Activated gamma-delta T cell treated with anti-CD3 and anti-CD28 coated beads, Interleukin-2, amount 50 U/mL, for 16 hours (primary cell): ENCODE results near the gene WASF2.
"Not testable (repeated sequence)": the region's sequence is repeated elsewhere in the genome, so short reads cannot be mapped to it uniquely, and the experiment has no call there.

Experiments used
- DNase-seq: peaks from one replicate; pipeline ENCODE4 v3.0.0-alpha.2; 2020; ENCODE audit warnings: low read depth

WASF2 gene

GRCh38 chr1:27397749-27398148 lies 92.2 kb downstream of the WASF2 start:
- DNase-seq, result no peak

- no peak for DNase-seq
These were observed 92.9 kb downstream of the WASF2 start for GRCh38 chr1:27397110-27397509.

GRCh38 chr1:27395441-27396195 lies 94.3 kb downstream of the WASF2 start:
- peak; percentile 71 for DNase-seq

- DNase-seq, result no peak
These were observed 95.0 kb downstream of the WASF2 start for GRCh38 chr1:27394925-27395324.

- no peak for DNase-seq
These were observed 95.7 kb downstream of the WASF2 start for GRCh38 chr1:27394282-27394658.

- no peak for DNase-seq
These were observed 96.2 kb downstream of the WASF2 start for GRCh38 chr1:27393641-27394281.

GRCh38 chr1:27392778-27393635 lies 97.0 kb downstream of the WASF2 start:
- no peak for DNase-seq

GRCh38 chr1:27392096-27392777 lies 97.7 kb downstream of the WASF2 start, which contains the start of gene GPR3:
GPR3 (plus strand) TSS chr1:27392622; CDS start chr1:27393799, 1,177 bp downstream.
- peak; percentile 85 for DNase-seq

- no peak for DNase-seq
These were observed 98.4 kb downstream of the WASF2 start for GRCh38 chr1:27391511-27392095.

GRCh38 chr1:27388337-27389005 lies 101.5 kb downstream of the WASF2 start:
- peak; percentile 65 for DNase-seq

GRCh38 chr1:27384797-27385196 lies 105.2 kb downstream of the WASF2 start:
- DNase-seq, result not testable (repeated sequence)

- DNase-seq, result no peak
These were observed 106.3 kb downstream of the WASF2 start for GRCh38 chr1:27383661-27384060.

GRCh38 chr1:27383039-27383605 lies 106.8 kb downstream of the WASF2 start, which contains the start of gene CD164L2:
CD164L2 (minus strand) TSS chr1:27383333; CDS start chr1:27383239, 94 bp downstream.
- no peak for DNase-seq

- no peak for DNase-seq
These were observed 107.8 kb downstream of the WASF2 start for GRCh38 chr1:27381969-27382762.

GRCh38 chr1:27380766-27381733 lies 108.9 kb downstream of the WASF2 start:
- DNase-seq, result no peak

GRCh38 chr1:27380224-27380623 lies 109.7 kb downstream of the WASF2 start:
- DNase-seq, result no peak

- DNase-seq, result no peak
These were observed 110.3 kb downstream of the WASF2 start for GRCh38 chr1:27379564-27380122.
